Iris pigment epithelial cell (primary cell): ENCODE data around the gene CAMSAP2.

ENCODE experiments used
- DNase-seq: peaks from one replicate; pipeline ENCODE4 v3.0.0-alpha.2; 2011; ENCODE audit warnings: low read depth

The CAMSAP2 gene

DNA sequence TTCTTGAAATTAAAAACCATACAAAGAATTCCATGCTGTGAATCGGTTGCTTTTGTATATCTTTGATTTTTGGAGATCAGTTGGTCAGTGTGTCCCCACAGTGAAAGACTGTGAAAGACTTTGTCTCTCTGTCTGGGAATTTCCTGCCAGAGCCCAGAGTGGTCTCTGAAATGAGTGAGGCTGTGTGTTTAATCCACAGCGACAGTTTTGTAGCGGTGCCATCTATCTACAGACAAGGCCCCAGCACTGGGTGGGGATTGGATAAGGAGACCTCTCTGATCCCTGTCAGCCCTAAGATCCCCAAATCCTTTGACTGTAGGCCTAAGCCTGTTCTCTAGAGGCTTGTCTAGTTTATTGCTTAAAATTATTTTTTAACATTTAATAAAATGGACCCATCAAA is 144.4 kb downstream of the CAMSAP2 start:
- DNase-seq, result no peak

DNA sequence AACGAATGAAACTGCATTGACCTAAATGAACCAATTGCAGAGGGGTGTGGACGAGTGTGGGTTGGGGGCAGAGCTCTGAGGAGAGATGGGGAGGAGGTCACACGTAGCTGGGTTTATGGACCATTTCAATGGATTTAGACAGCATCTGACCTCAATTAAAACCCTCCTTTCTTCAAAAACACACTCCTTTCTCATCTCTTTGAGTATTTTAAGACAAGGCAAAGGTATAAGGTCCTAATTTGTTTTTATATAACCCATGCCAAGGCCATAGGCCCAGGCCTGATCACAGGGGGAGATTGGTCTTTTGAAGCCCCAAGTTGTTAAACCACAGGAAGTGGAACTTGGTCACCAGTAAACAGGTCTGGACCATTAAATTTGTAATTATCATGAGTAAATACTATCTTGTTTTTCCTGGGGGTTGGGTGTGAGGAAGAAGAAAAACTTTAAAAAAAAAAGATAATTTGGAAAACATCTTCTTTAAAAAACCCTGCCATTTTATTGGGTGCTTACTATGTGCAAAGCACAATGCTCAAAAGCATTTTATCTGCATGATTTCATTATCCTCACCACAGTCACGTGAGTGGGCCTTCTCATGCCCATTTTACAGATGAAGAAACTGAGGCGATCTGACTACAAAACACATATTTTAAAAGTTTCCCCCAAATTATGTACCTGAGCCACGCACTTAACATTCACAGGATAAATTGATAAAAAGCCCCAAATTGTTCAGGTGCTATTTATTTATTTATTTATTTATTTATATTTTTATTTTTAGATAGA is 147.1 kb downstream of the CAMSAP2 start:
- no peak for DNase-seq

DNA sequence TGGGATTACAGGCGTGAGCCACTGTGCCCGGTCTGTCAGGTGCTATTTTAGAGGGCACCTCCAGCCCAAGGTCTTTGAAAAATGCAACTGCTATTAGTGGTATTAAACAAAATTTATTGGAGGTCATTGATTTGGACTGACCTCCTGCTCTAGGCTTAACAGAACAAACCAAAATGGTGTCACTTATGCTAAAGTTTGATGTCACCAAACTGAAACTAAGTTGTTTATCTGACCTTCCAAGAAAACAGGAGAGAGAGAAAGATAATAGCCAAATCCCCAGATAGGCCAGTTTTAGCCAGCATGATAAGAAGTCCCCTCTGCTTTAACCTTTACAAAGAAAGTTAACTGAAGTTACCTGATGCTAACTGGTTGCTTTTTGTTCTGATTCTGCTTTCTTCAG is 147.9 kb downstream of the CAMSAP2 start:
- no peak for DNase-seq

DNA sequence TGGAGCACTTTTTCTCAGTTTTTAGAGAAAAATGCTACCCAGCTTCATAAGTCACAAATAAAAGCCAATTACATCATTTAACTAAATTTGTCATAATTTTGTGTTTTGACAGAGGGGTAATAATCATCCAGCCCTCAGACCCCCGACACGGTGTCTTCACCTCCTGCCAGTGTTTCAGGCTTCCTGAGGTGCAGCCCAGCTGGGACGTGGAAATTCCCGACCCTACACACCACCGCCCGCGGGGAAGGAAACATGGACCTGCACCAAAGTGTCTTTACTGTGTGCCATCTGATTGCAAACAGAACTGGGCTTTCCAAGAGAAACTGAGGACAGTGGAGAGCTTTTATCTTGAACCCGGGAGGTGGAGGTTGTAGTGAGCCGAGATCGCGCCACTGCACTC is 148.3 kb downstream of the CAMSAP2 start:
- no peak for DNase-seq

DNA sequence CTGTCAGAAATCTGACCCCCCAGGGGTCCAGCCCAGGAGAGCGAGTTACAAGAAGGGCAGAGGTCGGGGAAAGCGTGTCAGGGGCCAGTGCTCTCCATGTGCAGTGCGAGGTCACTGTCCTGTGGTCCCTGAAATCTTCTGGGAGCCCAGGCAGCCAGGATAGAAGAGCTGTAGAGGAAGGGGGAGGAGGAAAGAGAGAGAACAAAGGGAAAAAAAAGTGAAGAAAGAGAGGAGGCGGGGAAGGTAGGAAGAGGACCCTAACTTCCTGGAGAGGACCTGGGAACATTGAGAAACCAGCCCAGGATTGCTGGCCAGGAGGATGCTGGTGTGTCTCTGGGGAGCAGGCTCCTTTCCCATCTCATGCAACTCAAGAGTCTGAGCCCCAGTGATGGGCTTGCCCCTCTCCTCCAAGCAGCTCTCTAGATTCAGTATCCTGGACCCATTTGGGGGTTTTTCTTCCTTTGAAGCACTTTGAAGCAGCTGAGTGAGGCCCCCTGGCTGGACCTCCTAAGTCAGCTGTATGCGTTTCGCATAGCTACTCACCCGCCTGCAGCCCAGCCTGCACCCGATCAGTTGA is 149.2 kb downstream of the CAMSAP2 start:
- no peak for DNase-seq

DNA sequence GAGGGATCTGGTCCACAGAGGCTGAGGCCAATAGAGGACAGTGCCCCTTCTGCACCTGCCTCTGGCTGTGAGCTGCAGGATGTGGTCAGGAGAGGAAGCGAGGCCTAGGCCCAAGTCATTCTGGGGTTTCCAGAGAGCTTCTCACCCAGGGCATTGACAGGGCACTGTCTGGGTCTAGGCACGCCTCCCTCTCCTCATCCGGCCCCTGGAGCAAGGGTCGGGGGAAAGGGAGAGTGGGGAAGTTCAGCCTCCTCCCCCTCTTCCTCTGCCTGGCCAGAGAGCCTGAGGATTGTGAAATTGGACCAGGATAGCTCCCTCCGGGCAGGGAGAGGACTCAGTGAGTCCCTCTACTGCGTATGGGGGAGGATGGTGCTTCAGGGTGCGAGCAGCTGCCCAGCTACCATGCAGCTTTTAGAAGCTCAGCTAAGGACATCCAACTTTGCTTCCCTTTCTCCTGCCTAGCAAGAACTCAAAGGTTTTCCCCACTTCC is 149.7 kb downstream of the CAMSAP2 start:
- DNase-seq, result peak; percentile 25

DNA sequence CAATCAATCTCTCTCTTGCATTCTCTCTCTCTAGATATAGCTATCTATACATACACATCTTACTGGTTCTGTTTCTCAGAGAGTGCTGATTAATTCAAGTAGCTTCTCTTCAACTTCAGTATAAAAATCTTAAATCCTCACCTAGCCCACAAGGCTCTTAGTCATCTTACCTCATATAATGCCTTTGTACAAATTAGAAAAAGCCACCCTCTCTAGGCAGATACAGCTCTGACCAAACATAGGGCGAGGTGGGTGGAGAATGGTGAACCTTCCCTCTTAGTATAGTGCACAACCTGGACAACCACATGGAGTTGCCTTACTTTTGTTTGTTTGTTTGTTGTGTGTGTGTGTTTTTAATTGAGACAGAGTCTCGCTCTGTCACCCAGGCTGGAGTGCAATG is 150.9 kb downstream of the CAMSAP2 start:
- no peak for DNase-seq

DNA sequence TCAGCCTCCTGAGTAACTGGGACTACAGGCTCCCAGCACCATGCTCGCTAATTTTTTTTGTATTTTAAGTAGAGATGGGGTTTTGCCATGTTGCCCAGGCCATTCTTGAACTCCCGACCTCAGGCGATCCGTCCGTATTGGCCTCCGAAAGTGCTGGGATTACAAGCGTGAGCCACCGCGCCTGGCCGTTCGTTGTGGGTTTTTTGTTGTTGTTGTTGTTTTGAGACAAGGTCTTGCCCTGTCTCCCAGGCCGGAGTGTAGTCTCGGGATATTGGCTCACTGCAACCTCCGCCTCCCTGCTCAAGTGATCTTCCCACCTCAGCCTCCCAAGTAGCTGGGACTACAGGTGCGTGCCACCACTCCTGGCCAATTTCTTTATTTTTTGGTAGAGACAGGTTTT is 151.3 kb downstream of the CAMSAP2 start:
- DNase-seq, result no peak

DNA sequence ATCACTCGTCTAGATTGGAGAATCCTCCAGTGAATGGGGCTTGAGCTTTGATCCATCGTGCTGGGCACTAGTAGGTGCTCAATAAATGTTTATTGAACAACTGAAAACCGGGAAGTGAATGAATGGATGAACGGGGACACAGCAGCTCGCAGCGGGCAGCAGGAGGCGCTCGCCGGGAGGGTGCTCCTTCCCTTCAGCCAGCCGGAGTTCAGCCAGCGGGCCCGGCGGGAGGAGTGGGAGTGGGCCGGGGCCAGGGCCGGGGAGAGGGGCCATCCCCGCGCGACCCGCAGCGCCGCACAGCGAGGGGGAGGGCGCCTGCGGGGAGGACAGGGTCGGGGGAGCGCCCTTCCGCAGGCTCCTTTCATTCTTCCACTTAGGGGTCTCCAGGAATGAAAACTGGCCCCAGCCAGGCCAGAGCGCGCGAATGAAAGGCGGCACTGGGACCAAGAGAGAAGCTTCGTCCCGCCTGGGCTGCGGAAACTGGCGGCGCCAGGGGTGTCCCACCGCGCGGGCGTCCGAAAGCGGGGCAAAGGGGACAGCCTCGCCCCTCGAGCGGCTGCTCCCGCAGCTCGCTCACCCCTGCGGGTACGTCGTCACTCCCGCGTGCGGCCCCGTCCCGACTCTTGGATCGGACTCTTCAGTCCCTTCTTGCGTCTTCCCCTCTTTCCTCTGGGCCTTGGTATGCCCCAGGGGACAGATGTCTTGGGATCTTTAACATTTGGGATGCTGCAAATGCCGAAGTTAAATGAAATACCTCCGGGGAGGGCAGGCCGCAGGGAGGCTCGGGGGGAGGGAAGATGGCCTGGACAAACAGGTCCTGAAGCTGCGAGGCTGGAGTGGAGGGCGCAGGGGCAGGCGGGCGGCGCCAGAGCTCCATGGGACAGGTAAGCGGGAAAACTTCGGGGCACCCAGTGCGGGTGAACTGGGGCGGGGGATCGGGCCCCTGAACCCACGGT is 152.4 kb downstream of the CAMSAP2 start:
- peak; percentile 30 for DNase-seq

DNA sequence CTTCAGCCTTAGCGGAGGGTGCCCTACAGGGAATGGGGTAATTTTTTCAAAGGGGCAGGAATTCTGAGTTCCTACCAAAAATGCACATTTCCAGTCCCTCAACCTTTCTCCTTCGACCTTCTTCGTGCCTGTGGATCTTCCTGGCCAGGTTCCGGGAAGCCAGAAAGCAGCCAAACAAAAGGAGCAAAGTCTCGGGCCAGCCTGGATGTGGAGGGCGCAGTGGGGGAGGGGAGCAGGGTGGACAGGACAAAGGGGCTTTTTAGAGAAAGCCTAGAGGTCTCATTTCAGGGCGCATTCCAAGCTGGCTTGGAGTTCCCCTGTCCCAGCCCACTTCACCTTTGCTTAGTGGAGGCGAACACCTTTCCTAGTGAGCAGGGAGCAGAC is 153.1 kb downstream of the CAMSAP2 start:
- no peak for DNase-seq

DNA sequence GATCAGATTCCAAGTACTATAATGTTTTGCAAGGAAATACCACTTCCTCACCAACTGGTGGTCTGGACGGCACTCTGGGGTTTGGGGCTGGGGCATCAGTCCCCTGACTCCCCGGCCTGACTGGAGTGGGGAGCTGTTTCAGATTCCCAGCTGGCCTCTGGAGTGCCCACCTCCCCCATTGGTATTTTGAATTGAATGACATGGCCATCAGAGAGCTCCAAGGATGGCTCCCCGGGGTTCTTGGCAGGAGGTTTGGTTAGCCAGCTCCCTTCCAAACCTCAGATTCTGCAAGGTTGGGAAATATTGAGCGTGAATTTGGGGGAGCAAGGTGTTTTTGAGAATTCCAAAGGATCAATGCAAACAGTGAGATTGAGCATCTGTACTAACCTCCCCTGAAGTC is 153.9 kb downstream of the CAMSAP2 start:
- DNase-seq, result no peak

DNA sequence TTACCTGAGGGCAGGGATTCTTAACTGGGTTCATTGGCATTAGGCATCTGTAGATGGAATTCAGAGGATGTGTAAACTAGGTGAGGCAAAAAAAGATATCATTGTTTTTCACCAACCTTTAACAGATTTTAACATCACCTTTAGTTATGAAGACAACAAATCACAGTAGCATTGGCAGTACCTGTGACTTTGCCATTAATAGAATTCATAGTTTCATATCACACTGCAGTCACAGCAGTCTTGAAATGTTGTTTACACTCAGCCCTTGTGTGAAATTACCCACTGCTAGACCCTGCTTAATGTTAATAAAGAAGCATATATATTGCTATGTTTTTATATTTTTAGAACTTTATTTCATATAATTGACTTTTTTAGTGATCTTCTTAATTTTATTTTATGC is 154.3 kb downstream of the CAMSAP2 start:
- no peak for DNase-seq

DNA sequence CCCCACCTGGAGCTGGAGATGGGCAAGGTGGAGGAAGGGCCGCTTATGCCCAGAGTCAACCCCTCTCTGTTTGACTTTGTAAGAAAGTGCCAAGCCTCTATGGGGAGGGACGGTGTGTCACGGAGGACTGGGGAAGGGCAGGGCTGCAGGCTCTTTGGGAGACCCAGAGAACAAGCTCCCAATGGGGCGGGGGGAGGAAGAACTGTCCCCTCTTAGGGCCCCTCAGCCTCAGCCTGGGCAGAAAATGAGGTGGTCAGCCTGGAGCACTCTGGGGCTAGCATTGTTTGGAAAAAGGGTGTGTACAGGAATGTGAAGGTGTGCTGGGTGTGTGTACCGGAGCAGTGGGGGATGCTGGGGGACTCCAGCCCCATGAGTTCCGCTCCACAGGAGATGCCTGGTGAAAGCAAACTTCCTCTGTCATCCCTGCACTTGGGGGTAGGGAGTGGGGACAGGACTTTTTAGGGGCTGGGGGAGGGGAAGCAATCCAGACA is 154.8 kb downstream of the CAMSAP2 start:
- no peak for DNase-seq

DNA sequence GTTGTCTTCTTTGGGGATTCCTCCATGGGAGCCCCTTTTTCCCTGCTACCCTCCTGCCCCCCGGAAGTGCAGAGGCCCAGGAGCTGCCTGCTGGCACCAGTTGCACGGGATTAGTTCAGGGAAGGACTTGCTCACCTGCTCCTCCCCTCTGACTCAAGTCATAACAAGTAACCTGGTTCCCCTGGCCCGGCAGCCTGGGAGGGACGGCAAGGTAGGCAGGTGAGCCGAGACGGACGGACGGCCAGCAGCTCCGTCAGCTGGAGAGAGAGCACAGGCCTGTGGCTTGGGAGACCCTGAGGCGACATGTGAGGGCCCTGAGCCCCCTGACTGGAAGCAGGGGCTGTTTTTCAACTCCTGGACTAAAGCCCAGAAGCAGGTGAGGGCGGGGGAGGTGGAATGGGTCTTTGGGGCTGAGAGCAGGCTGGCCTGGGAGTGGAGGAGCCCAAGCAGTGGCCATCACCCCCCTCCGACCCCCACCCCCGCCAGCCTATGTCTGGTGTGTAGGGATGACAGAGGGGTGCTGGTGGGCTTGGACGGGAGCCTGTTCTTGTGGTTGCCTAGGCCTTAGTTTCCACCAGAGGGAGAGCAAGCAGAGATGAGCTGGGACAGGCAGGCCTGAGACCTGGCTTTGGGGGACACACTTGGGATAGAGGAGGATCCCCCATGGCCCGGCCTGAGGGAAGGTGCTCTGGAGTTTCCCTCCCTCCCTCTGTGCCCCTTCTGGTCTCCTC is 156.2 kb downstream of the CAMSAP2 start, which contains the start of gene INAVA:
INAVA (plus strand) TSS at position 189 of the 731 bp plus-strand sequence. CDS start 3,501 bp downstream, outside the sequence.
- DNase-seq, result no peak

DNA sequence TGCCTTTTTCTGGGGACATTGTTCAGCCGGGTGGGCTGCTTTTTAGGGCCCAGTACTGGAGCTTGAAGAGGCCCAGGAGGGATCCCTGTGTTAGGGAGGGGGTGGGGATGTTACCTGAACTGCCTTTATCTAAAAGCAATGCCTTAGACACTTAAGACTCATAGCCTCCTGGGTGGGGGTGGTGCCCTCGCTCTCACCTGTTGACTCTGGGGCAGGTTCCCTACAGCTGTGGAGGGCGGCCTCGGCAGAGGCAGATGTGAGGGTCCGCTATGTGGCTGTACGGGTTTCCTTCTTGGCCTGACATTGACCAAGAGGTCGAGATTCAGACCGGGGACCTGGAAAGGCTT is 156.7 kb downstream of the CAMSAP2 start:
- DNase-seq, result no peak

DNA sequence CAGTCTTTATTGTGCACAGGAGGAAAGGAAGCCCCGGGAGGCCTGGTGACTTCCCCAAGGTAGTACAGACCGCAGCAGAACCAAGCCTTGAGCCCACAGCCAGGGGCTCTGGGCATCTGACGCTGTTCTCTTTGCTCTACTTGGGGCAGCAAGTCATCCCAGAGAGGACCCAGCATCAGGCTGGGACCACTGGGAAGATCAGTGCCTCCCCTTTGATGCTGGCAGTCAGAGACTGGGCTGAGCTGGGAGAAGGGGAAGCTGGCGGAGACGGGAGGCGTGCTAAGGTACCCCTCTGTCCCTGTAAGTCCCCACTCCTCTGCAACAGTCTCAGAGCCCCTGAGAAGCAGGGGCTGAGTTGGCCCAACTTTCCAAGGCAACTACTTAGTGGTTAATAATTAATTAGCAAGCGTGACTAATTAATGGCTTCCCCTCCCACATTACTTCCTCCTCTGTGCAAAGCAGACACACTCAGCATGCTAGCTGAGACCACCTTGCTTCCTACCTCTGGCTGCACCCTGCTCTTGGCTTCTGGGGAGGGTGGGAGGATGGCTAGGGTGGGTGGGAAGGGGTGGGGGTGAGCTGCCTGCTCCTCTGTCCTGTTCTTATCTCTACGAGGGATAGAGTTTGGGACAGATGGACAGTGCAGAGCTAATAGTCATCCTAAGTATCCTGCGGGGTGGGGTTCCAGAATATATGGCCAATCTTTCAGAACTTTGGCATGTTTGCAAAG is 157.3 kb downstream of the CAMSAP2 start:
- DNase-seq, result no peak

DNA sequence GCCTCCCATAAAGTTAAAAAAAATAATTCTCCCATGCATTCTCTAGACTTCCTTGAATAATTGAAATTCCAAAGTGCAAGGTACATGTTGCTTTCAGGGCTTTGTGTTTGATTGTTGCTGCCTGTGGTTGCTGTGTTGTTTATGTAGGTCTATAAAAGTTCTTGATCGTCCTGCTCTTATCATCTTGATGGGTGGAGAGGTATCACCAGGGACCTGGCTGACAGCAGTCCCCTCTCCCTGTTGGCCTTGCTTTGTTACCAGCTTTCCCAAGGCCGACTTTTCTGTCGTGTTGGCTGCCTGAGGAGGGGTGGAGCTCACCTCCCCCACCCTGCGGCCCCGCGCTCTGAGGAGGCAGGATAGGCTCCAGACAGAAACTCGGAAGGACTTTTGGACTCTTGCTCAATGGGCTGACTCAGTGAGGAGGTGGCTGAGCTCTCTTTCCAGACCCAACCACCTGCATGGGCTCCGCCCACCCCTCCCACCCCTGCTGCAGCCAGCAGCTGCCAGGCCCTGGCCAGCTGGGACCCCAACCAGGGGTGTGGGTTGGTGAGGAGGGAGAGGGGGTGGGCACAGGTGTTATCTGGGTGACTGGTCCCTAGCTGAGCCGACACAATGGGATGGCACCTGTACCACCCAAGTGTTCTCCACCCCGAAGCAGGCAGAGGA is 158.0 kb downstream of the CAMSAP2 start:
- peak; percentile 63 for DNase-seq

DNA sequence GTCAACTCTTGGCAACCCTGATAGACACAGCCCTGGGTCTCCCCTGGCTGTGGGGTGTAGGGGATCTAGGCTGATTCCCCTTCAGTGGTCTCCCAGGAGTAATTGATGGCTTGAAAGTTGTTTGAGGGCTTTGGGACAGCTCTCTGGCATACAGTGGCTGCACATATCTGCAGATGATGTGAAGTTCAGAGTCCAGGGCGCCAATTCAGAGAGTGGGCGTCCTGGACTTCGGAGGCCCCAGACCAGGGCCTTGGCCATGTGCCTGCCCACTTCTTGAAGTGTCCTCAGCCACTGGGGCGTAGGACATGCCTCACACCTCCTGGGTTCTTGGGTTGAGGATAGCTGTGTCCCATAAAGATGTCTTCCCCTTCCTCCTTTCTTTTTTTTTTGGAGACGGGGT is 158.6 kb downstream of the CAMSAP2 start:
- DNase-seq, result no peak

DNA sequence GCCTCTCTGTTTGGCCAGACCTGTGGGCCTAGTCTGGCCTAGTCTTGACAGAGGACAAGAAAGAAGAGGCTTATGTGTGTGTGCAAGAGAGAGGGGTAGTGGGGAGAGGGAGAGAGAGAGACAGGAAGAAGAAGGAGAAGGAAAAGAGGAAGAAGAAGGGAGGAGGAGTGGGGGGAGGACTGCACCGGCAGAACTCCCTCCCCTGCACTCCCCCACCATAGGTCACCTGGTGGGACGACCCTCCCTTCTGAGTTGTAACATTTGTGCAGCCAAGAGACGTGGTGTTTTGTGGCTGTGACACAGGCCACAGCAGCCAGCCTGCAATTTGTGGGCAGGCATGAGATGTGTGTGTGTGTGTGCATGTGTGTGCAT is 160.3 kb downstream of the CAMSAP2 start:
- no peak for DNase-seq

DNA sequence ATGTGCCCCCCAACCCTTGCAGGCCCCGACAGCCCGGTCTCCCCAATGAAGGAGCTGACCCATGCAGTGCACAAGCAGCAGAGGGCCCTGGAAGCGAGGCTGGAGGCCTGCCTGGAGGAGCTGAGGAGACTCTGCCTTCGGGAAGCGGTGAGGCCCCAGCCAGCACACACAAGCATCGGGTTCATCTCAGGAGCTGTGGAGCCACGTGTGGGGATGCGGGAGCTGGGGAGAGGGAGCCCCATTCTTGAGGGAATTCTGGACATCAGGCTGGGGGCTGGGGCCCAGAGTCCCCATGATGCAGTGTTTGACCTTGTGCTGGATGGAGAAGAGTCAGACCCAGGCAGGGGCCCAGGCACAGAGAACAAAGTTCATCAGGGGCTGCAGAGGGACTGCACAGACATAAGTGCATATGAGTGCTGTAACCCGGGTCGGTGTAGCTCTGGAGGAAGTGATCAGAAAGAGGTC is 160.8 kb downstream of the CAMSAP2 start:
- no peak for DNase-seq
